Neural cell (in vitro differentiated cells): ENCODE data around the gene REEP1.

Experiments
- CTCF ChIP-seq: fragments of 450-650 bp; IDR thresholded peaks from 2 replicates; pipeline ENCODE4 v1.5.1; 2014; ENCODE audit warnings: antibody characterized with exemption, mild to moderate bottlenecking, moderate library complexity; ENCODE audit not compliant: poor library complexity, severe bottlenecking
- EP300 ChIP-seq: fragments of 450-650 bp; conservative IDR thresholded peaks from 2 replicates; pipeline ENCODE4 v1.6.1; 2014; ENCODE audit warnings: antibody characterized with exemption, mild to moderate bottlenecking, moderate library complexity; ENCODE audit not compliant: poor library complexity, severe bottlenecking
- EZH2 ChIP-seq: fragments of 200-600, 300-800 bp; shearing (Covaris generic), sonication (generic); IDR thresholded peaks from 2 replicates; pipeline ENCODE4 v1.6.1; 2014; ENCODE audit warnings: antibody characterized with exemption, low read length, borderline replicate concordance, mild to moderate bottlenecking; ENCODE audit not compliant: insufficient read depth, poor library complexity, severe bottlenecking
- POLR2AphosphoS5 ChIP-seq: IDR thresholded peaks from 2 replicates; pipeline ENCODE4 v1.6.1; 2012
- RAD21 ChIP-seq: fragments of 450-650 bp; conservative IDR thresholded peaks from 2 replicates; pipeline ENCODE4 v1.6.1; 2014; ENCODE audit warnings: antibody characterized with exemption, mild to moderate bottlenecking, moderate library complexity
- REST ChIP-seq: IDR thresholded peaks from 2 replicates; pipeline ENCODE4 v1.6.1; 2012; ENCODE audit warnings: borderline replicate concordance
- SMC3 ChIP-seq: fragments of 450-650 bp; conservative IDR thresholded peaks from 2 replicates; pipeline ENCODE4 v1.6.1; 2014; ENCODE audit warnings: antibody characterized with exemption, mild to moderate bottlenecking, moderate library complexity; ENCODE audit not compliant: poor library complexity
- TAF1 ChIP-seq: IDR thresholded peaks from 2 replicates; pipeline ENCODE4 v1.6.1; 2012; ENCODE audit warnings: low read depth

DNA sequence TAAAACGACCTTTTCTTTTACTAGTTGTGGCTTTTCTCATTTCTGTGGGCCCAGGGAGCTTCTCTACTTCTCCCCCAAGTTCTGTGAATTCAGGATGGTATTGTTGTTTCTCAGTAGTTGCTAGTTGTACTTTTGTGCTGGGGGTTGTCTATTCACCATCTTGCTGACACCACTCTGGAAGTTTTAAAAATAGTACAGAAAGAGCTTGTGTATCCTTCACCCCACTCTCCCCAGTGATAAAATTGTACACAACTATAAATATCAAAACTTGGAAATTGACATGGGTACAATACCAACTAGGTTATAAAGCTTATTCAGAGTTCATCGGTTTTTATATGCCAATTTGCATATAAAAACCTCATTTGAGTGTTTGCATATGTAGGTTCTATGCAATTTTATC is 45.3 kb upstream of the REEP1 start:
- no peak for TF ChIP-seq REST
- no peak for TF ChIP-seq POLR2AphosphoS5
- no peak for TF ChIP-seq CTCF
- TF ChIP-seq SMC3: no peak
- no peak for TF ChIP-seq EP300
- no peak for TF ChIP-seq RAD21
- no peak for TF ChIP-seq EZH2
- TF ChIP-seq TAF1: no peak
